GM18907 (cell line): ENCODE results near the gene ZNF75A.
A peak's percentile ranks its signal among the peaks of the same experiment; 100 is the strongest.
"Not testable (repeated sequence)": the region's sequence is repeated elsewhere in the genome, so short reads cannot be mapped to it uniquely, and the experiment has no call there.

Source experiments
- ATAC-seq: cut with Tn5 transposase; IDR thresholded peaks from one replicate; pipeline ENCODE4 v1.9.1; 2021; ENCODE audit warnings: mild to moderate bottlenecking, moderate library complexity; ENCODE audit not compliant: unreplicated experiment

The ZNF75A gene

DNA sequence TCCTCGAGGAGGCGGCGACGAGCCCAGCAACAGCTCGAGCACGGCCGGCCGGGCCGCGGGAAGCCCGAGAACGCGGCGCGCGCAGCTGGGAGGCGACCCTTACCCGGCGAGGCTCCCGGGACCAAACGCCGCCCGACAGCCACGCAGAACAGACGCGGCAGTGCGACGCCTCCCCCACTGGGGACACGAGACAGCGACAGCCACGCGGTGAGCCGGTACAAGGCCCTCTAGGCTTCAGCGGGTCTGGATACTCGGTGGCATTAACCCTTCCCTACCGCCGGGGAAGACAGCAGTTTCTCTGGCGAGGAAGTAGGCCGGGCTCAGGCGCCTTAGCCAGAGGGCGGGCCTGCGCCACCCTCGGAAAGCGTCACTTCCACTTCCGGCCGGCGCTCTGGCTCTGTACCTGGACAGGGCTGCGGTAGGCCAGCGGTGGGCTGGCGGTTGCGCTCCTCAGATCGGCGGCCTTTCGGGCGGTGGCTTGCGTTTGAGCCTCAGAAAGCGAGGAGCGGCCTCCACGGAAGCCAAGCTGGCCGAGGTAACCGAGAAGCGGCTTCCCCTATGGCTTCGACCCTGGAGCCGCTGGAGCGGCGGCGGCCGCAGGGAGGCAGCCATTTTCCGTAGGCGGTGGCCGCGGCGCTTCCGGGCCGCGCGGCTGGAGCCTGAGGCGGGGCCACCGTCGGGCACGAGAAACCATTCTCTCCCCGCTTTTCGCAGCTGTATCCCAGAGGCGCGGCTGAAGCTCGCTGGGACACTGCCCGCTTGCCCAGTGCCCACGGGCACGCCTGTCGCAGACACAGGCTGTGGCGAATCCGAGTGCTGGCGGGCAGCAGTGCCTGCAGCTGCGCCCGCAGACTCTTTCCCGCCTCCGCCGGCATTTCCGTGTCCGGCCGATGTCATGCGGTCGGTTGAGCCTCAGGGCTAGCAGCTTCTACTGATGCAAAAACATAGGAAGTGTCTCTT lies at the start of gene ZNF75A, which contains the start of gene TIGD7:
ZNF75A (plus strand) TSS at position 389 of the 960 bp plus-strand sequence. CDS start 2,932 bp downstream, outside the sequence.
TIGD7 (minus strand) TSS at position 322 of the 960 bp plus-strand sequence. CDS start 4,816 bp downstream, outside the sequence.
- peak; percentile 94 for ATAC-seq

DNA sequence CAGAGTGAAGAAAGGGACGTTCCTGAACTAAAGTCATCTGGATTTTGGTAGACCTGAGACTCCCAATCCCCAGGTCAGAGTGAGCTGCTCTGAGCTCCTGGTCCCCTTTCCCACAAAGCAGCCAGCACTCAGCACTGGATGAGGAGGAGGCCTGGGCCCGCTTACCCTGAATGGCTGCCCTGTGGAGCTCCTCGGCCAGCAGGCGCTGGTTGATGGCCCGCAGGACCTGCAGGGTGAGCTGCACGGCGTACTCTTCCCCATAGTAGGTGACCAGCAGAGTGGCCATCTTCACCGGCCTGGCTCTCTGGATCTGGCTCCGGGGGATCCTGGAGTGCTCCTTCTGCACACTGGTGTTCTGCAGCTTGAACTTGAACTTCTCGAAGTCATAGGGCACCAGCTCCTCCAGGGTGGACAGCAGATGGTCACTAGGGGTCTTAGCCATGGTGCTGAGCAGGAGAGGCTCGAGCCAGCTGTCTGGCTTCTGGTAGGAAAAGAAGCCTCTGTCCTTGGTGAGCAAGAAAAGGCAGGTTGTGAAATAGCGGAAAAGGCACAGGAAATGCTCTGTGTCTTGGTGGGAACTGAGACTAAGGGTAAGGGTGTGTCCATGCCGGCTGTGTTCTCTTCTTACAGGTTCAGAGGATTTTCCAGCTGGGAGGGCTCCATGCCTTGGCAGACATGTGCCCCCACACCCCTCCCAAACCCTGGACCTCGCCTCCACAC lies 49.0 kb upstream of the ZNF75A start, which contains the start of gene MEFV:
MEFV (minus strand) TSS at position 488 of the 720 bp plus-strand sequence; CDS start at position 442, 46 bp downstream.
- ATAC-seq = no peak

DNA sequence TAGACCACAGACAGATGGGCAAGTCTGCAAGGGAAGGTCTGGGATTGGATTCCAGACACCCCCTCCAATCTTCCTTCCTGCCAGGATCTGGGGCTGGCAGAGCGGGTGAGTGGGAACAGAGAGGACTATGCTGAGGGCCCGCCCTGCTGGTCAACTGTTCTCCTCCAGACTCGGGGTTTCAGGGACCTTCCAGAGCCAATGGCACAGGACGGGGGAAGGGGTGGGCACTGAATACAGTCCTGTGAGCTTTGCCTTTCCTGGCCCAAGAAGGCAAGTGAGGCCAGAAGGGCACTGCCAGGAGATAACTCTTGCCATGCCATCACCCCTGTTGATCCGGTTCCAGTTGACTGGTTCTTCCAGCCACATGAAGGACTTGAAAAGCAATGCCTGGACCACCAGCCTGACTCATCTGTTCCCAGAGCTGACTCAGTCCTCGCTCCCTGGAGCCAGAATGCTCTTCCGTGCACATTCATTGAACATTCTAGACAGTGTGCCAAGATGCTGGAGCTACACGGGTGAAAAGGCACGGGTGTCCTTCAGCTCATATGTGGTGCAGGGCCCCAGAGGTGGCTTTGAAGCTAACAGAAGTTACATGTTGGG lies 48.3 kb upstream of the ZNF75A start:
- no peak for ATAC-seq

DNA sequence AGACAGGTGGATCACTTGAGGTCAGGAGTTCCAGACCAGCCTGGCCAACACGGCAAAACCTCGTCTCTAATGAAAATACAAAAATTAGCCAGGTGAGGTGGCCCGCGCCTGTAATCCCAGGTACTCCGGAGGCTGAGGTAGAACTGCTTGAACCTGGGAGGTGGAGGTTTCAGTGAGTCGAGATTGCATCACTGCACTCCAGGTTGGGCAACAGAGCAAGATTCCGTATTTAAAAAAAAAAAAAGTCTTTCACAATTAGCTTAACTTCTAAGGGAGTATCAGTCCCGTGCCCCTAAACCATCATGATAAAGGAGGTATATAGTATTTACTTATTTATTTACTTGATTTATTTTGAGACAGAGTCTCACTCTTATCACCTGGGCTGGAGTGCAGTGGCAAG lies 45.5 kb upstream of the ZNF75A start:
- ATAC-seq = no peak

DNA sequence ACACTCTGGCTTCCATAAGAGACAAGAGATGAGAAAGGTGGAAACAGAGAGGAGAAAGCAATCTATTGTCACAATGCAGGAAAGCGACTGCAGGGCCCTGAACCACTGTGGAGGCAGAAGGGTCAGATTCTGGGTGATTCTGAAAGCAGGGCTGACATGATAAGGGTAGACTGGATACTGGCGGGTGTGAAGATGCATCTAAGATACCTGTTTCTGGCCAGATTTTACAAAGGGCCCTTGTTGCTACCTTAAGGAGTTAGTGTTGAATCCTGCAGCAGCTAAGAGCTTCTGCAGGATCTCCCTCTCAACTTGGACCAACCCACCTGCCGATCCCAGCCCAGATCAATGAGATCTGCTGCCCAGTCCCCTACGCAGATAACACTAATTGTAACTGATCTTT lies 42.8 kb upstream of the ZNF75A start:
- ATAC-seq = no peak

DNA sequence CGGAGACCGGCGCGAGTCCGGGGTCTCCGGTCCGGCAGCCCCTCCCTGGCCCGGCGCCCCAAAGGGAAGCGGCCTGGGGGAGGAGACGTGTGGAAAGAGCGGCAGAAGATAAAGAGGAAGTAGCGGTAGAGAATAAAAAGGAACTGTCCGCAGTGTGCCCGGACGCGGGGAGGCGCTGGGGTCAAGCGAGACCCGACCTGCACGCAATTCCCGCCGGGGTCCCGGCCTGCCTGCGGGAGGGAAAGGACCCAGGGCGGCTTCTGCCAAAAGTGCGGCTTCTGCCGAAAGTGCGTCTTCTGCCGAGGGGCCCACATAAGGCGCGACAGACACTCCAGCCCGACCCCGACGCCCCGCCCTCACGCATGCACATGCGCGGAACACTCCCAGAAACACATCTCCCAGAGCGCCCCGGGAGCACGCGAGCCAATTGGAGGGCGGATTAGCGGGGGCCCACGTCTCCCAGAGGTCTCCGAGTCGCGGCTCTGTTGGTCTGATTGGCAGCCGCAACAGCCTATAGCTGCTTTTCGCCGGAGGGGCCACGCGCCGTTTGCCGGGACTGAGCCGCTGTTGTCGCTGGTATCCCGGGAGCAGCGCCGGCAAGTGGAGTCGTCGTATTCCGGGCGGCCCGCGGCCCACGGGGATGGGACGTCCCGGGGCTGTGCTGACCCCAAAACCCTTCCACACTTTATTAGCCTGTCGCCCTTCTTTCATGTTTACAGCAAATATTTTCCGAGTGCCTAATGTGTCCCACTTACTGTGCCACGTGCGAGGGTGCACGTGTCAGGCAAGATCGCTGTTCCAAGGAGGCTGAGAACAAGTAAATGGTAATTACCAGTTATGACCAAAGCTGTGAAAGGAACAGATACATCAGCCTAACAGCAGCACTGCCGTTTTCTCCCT lies 40.9 kb upstream of the ZNF75A start:
- ATAC-seq = peak; percentile 85

DNA sequence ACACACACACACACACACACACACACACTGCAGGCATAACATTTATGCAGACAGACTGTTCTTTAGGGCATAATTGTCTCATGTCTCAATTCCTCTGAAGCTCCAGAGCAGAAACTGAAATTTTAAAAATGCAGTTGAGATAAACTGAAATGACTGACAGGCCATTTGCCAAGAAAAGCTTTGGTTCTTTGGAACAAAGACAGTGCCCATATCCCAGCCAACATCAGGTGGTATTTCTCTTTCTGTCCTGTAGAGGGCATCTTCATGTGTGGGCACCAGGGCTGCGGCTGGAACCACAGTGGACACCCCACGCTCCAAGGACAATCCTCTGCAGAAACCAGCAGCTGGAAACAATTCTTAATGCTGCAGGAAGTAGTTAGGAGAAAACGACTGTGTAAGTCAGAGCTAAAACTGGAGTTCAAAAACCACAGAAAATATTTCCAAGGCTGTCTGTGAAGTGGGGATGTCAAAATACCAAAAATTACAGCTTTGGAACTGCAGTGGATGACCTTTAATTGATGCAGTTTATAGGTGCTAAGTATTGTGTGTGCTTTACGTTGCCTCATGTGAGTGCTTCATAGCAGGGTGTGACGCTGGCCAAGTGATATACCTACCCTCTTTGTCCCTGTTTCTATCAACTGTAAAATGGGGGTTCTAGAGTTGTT lies 38.3 kb upstream of the ZNF75A start:
- no peak for ATAC-seq

DNA sequence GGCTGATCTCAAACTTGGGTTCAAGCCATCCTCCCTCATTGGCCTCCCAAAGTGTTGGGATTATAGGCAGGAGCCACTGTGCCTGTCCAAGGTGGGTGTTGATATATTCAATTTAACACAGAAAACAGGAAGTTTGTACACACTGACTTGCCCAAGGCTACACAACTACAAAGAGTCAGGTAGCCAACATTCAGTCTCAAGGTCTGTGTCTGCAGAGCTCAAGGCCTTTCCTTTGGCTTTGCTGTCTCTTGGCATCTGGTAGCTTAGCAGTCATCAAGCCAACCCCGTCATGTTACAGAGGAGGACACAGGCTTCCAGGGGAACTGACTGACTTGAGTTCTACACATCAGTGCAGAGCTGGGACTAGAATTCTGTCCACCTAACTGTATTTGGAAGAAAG lies 37.0 kb upstream of the ZNF75A start:
- ATAC-seq = no peak

DNA sequence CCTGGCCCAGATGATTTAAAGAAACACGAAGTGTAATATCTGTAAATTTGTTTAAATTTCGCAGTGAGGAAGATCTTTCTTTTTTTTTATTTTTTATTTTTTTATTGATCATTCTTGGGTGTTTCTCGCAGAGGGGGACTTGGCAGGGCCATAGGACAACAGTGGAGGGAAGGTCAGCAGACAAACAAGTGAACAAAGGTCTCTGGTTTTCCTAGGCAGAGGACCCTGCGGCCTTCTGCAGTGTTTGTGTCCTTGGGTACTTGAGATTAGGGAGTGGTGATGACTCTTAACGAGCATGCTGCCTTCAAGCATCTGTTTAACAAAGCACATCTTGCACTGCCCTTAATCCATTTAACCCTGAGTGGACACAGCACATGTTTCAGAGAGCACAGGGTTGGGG lies 34.6 kb upstream of the ZNF75A start:
- not testable (repeated sequence) for ATAC-seq

DNA sequence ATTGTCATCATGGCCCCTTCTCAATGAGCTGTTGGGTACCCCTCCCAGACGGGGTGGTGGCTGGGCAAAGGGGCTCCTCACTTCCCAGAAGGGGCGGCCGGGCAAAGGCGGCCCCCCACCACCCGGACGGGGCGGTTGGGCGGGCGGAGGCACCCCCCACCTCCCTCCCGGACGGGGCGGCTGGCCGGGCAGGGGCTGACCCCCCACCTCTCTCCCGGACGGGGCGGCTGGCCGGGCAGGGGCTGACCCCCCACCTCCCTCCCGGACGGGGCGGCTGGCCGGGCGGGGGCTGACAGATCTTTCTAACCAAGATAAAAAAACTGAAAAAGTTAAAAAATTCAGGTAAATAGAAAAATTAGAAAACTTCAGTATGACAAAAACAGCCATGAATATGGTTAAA lies 34.0 kb upstream of the ZNF75A start:
- not testable (repeated sequence) for ATAC-seq

DNA sequence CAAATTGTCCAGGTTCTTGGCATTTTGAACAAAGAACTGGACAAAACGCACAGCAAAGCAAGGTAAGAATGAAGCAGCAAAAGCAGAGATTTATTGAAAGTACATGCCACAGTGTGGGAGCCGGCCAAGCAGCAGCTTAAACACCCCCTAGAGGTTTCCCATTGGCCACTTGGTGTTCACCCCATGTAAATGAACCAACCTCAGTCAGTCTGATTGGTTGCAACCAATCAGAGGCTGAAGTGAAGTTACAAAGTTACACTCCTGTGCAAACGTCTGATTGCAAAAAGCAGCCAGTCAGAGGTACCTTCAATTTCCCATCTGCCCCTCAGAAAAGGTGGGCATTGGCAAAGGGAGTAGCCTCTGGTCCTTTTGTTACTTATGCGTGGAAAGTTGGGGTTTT lies 30.8 kb upstream of the ZNF75A start:
- ATAC-seq = no peak

DNA sequence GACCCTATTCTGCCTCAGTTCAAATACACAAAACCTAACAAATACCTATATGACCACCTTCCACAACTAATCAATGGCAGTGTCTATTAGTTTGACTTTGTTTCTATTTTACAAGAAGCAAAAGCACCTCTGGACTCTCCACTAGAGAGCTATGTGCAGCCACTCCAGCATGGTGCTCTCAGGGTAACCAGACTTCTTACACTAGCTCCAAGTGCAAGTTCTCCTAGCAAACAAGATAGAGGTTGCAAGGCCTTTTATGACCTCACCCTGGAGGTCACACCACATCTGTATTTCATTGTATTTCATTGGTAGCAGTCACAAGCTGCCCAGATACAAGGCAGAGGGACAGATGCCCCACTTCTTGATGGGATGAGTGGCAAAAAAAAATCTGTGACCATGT lies 30.4 kb upstream of the ZNF75A start:
- ATAC-seq = no peak

DNA sequence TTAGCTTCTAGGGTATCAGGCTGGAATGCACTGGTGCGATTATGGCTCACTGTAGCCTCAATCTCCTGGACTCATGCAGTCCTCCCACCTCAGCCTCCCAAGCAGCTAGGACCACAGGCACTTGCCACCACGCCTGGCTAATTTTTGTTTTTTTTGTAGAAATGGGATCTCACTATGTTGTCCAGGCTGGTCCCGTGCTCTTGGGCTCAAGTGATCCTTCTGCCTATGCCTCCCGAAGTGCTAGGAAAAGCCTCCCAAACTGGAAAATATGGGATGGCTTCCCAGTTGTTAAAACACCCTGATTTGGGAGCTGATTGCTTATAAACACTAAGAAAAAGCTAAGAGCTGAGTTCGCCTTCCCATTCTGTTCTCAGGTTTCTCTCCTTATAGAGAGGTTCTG lies 28.6 kb upstream of the ZNF75A start:
- no peak for ATAC-seq

DNA sequence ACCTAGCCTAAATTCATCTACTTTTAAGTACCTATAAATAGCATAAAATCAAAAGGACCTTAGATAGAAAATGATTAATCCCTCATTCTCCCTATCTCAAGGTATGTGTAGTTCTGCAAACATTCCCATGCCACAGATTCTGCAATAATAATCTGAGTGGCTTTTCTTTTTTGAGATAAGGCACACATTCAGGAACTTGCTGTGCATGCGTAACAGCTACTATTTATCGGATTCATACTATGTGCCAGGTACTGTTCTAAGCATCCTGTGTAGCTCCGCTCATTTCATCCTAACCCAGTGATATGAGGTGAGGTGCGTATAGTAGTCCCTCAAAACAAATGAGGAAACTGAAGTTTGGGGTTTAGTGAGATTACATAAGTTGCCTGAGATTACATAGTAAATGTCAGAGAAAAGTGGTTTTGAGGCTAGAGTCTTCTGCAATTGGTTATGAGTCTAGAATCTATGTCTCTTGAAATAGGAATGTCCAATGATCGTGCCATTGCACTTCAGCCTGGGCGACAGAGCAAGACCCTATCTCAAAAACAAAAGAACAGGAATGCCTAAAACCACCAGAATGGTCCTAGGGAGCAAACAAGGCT lies 24.0 kb upstream of the ZNF75A start:
- ATAC-seq = no peak

DNA sequence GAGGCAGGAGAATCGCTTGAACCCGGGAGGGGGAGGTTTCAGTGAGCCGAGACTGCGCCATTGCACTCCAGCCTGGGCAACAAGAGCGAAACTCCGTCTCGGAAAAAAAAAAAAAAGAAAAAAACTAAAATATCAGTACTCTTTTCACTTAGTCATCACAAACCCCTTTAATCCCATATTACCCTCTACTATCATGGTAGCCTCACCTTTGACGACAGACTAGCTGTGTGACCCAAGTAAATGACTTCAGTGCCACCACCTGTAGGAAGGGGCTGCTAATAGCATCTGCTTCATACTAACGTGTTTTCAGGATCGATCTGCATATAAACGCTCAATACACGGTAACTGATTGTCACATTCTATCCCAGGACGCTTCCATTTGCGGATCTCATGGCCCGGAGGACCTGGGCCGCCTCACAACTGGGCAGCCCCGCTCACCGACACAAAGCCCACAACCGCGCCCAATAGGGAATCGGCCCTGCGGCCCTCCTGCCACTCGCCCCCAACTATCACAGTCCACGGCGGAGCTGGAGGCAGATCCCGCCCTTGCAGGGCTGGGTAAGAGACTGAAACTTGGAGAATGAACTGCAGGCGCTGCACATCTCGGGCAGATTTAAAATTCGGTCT lies 23.1 kb upstream of the ZNF75A start:
- ATAC-seq = peak; percentile 42

DNA sequence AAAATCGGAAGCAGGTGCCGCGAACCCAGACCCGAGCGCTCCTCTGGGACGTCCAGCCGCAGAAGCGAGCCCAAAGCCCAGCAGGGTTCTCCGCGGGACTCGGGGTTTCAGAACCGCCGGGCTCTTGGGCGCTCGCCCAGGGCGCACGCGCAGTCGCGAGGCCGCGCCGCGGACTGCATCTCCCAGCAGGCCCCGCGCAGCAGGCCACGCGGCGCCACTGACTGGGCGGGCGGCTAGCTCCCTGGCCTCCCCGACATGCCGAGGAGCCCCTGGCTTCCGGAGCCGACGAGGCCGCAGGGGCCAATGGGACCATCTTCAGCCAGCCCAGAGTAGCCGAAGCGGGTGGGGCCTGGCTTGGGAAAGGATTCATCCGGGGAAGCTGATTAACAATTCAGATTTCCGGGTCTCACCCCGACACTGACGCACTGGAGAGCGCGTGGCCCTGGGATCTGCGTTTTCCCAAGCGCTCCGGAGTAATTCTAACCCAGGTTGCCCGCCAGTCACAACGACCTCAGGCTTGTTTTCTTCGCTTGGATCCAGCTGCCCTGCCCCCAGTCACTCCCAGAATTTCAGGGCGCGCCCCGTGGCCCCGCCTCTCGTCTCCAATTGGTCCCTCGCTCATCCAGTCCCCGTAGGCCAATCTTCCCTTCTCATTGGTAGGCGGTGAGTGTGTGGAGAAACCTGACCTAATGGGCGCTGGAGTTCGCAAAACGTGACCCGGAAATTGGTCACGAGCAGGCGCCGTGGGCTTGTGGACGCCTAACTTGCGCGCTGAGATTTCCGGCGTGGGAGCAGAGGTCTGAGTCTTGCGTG lies 22.4 kb upstream of the ZNF75A start, which contains the start of gene ZNF263:
ZNF263 (plus strand) TSS at position 762 of the 813 bp plus-strand sequence. CDS start 328 bp downstream, outside the sequence.
- peak; percentile 78 for ATAC-seq

DNA sequence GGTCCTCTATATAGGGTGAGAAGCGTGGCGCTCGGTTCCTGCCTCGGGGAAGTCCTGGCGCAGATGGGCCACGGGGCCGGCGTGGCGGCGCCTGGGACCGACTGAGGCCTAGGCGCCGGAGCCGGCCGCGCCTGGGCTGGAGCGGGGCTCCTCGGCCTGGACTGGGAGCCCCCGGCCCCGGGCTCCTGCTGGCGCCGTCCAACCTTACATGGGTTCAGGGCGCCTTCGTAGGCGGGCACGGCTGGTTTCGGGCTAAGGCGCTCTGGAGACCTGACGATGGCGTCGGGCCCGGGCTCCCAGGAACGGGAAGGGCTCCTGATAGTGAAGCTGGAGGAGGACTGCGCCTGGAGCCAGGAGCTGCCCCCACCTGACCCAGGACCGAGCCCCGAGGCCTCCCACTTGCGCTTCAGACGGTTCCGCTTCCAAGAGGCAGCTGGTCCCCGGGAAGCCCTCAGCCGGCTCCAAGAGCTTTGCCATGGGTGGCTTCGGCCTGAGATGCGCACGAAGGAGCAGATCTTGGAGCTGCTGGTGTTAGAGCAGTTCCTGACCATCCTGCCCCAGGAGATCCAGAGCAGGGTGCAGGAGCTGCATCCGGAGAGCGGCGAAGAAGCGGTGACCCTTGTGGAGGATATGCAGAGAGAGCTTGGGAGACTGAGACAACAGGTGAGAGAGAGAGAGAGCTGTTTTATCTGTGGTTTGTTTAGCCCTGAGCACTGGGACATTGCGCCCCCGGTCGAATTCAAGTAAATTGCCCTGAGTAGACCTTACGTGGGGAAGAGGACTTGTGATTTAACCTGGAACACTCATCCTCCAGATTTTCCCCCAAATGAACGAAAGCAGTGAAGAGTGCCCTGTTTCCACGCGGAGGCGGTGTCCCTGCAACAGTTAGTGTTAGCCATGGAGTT lies 21.5 kb upstream of the ZNF75A start:
- ATAC-seq = no peak
